Activated CD4-positive, CD25-positive, alpha-beta regulatory T cell (primary cell): Measurements from ENCODE around the gene GLI2.

Source experiments
- DNase-seq, 4 experiments: peaks; one replicate each; lab custom pipeline; 2025; lab: John Stamatoyannopoulos, UW

Gene GLI2

GRCh38 chr2:120735746-120736170 lies at the start of gene GLI2:
Gene GLI2, plus strand, starts transcription at chr2:120735868. Its CDS starts 61,453 bp downstream, at chr2:120797321.
- DNase-seq: no peak

- DNase-seq: no peak
These were observed 49.7 kb upstream of the GLI2 start for GRCh38 chr2:120685974-120686297.

GRCh38 chr2:120686511-120687168 lies 49.0 kb upstream of the GLI2 start:
- no peak for DNase-seq

- no peak for DNase-seq
These were observed 48.5 kb upstream of the GLI2 start for GRCh38 chr2:120687210-120687609.

GRCh38 chr2:120690521-120690920 lies 45.1 kb upstream of the GLI2 start:
- DNase-seq: no peak

- DNase-seq: no peak
These were observed 44.3 kb upstream of the GLI2 start for GRCh38 chr2:120691410-120691809.

GRCh38 chr2:120692691-120693090 lies 43.0 kb upstream of the GLI2 start:
- no peak for DNase-seq

GRCh38 chr2:120693121-120693520 lies 42.5 kb upstream of the GLI2 start:
- no peak for DNase-seq

- DNase-seq: no peak
These were observed 41.6 kb upstream of the GLI2 start for GRCh38 chr2:120694034-120694433.

GRCh38 chr2:120697471-120697870 lies 38.2 kb upstream of the GLI2 start:
- no peak for DNase-seq

- no peak for DNase-seq
These were observed 36.4 kb upstream of the GLI2 start for GRCh38 chr2:120699292-120699691.

GRCh38 chr2:120700659-120701058 lies 35.0 kb upstream of the GLI2 start:
- DNase-seq: no peak

GRCh38 chr2:120701096-120701495 lies 34.6 kb upstream of the GLI2 start:
- no peak for DNase-seq

- no peak for DNase-seq
These were observed 34.2 kb upstream of the GLI2 start for GRCh38 chr2:120701499-120701898.

- DNase-seq: no peak
These were observed 33.6 kb upstream of the GLI2 start for GRCh38 chr2:120702061-120702460.

- DNase-seq: no peak
These were observed 32.9 kb upstream of the GLI2 start for GRCh38 chr2:120702801-120703200.

- no peak for DNase-seq
These were observed 32.2 kb upstream of the GLI2 start for GRCh38 chr2:120703330-120703994.

- no peak for DNase-seq
These were observed 31.0 kb upstream of the GLI2 start for GRCh38 chr2:120704696-120705095.

GRCh38 chr2:120707816-120708215 lies 27.9 kb upstream of the GLI2 start:
- DNase-seq: no peak

GRCh38 chr2:120708944-120709607 lies 26.6 kb upstream of the GLI2 start:
- no peak for DNase-seq

- no peak for DNase-seq
These were observed 26.0 kb upstream of the GLI2 start for GRCh38 chr2:120709608-120710041.

GRCh38 chr2:120710256-120710655 lies 25.4 kb upstream of the GLI2 start:
- no peak for DNase-seq

GRCh38 chr2:120711694-120712093 lies 24.0 kb upstream of the GLI2 start:
- no peak for DNase-seq
